ENCODE measurements around the gene NCOA1.

GRCh38 chr2:24797644-24798043, 306.6 kb downstream of the NCOA1 start:
- TF ChIP-seq, protein P1, sequence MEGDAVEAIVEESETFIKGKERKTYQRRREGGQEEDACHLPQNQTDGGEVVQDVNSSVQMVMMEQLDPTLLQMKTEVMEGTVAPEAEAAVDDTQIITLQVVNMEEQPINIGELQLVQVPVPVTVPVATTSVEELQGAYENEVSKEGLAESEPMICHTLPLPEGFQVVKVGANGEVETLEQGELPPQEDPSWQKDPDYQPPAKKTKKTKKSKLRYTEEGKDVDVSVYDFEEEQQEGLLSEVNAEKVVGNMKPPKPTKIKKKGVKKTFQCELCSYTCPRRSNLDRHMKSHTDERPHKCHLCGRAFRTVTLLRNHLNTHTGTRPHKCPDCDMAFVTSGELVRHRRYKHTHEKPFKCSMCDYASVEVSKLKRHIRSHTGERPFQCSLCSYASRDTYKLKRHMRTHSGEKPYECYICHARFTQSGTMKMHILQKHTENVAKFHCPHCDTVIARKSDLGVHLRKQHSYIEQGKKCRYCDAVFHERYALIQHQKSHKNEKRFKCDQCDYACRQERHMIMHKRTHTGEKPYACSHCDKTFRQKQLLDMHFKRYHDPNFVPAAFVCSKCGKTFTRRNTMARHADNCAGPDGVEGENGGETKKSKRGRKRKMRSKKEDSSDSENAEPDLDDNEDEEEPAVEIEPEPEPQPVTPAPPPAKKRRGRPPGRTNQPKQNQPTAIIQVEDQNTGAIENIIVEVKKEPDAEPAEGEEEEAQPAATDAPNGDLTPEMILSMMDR (IDR thresholded peaks at IDR 0.05): no peak
- no peak for TF ChIP-seq POLR2AphosphoS5 (IDR thresholded peaks at IDR 0.05; ENCODE audit: insufficient read depth in 1 of 2, low read depth in 1 of 2)
- no peak for TF ChIP-seq POLR2A (IDR thresholded peaks at IDR 0.05)

Data from vagina (tissue), 2 donors.